ENCODE measurements around the gene ATP5MC2. TPM values are rescaled to one million over a fixed set of nuclear protein-coding genes. Genes with fewer than 3 reads are reported as not detected.

The ATP5MC2 gene
- total RNA-seq, 3 donors from 2014 or later = 286 to 394 (median 306) TPM

- Histone ChIP-seq H3K27me3 (no peaks in the 10 kb centered on the region), H3K9me3 (no peaks in the 10 kb centered on the region), H3K4me1 (no peaks in the 10 kb centered on the region), H3K27ac (no peak overlapping the region), H3K4me3 (no peak overlapping the region), H3K36me3 (no peaks in the 10 kb centered on the region)
- DNase-seq (ENCODE audit: low spot score in 2 of 2) = no peak
- intact Hi-C loops (cut with DNase I; ENCODE audit: low total_unique reads) = no loop called here
- no peak for TF ChIP-seq POLR2AphosphoS5 (IDR thresholded peaks at IDR 0.05)
- no peak for TF ChIP-seq CTCF (IDR thresholded peaks at IDR 0.05)
- no peak for TF ChIP-seq POLR2A (IDR thresholded peaks at IDR 0.05)
Measured at GRCh38 chr12:53627919-53628318, 48.0 kb downstream of the ATP5MC2 start.

GRCh38 chr12:53626702-53627169 is 49.1 kb downstream of the ATP5MC2 start:
- intact Hi-C loops (cut with DNase I; ENCODE audit: low total_unique reads) = no loop called here
- TF ChIP-seq POLR2A (IDR thresholded peaks at IDR 0.05) (no peak), POLR2AphosphoS5 (IDR thresholded peaks at IDR 0.05) (no peak), CTCF (IDR thresholded peaks at IDR 0.05) (no peak)
- peak overlapping the region; percentile 56 to 72 (median 60) for H3K4me3 ChIP-seq
- no peaks in the 10 kb centered on the region for H3K27me3 ChIP-seq
- peak overlapping the region; percentile 94 for H3K27ac ChIP-seq
- no peak for DNase-seq (ENCODE audit: low spot score in 2 of 2)
- no peaks in the 10 kb centered on the region for H3K36me3 ChIP-seq
- no peaks in the 10 kb centered on the region for H3K9me3 ChIP-seq
- H3K4me1 ChIP-seq = no peaks in the 10 kb centered on the region

GRCh38 chr12:53625946-53626701 is 49.8 kb downstream of the ATP5MC2 start, which contains the start of gene ATF7:
Gene ATF7 (minus strand): TSS chr12:53626382. CDS start chr12:53601000, 25,382 bp downstream.
- intact Hi-C loops (cut with DNase I; ENCODE audit: low total_unique reads) = no loop called here
- H3K27me3 ChIP-seq = no peaks in the 10 kb centered on the region
- no peaks in the 10 kb centered on the region for H3K36me3 ChIP-seq
- H3K27ac ChIP-seq = peak within 1 kb of the TSS; percentile 94
- no peaks in the 10 kb centered on the region for H3K4me1 ChIP-seq
- H3K4me3 ChIP-seq = peak within 1 kb of the TSS; percentile 56 to 72 (median 60)
- H3K9me3 ChIP-seq = no peaks in the 10 kb centered on the region
- peak; percentile 98 to 99 for DNase-seq (ENCODE audit: low spot score in 2 of 2)
- TF ChIP-seq POLR2A (IDR thresholded peaks at IDR 0.05) = peak; percentile 76
- TF ChIP-seq POLR2AphosphoS5 (IDR thresholded peaks at IDR 0.05) = peak; percentile 91 to 96 (median 93)
- peak in 2 of 3 donors; percentile 22 for TF ChIP-seq CTCF (IDR thresholded peaks at IDR 0.05)

GRCh38 chr12:53625373-53625945 is 50.4 kb downstream of the ATP5MC2 start:
- H3K4me3 ChIP-seq = peak overlapping the region; percentile 56 to 72 (median 60)
- no peaks in the 10 kb centered on the region for H3K36me3 ChIP-seq
- no peaks in the 10 kb centered on the region for H3K27me3 ChIP-seq
- intact Hi-C loops (cut with DNase I; ENCODE audit: low total_unique reads) = no loop called here
- TF ChIP-seq CTCF (IDR thresholded peaks at IDR 0.05) (no peak), POLR2A (IDR thresholded peaks at IDR 0.05) (no peak), POLR2AphosphoS5 (IDR thresholded peaks at IDR 0.05) (no peak)
- no peaks in the 10 kb centered on the region for H3K9me3 ChIP-seq
- H3K27ac ChIP-seq = peak overlapping the region; percentile 94
- no peak for DNase-seq (ENCODE audit: low spot score in 2 of 2)
- no peaks in the 10 kb centered on the region for H3K4me1 ChIP-seq

GRCh38 chr12:53624956-53625355 is 50.9 kb downstream of the ATP5MC2 start:
- intact Hi-C loops (cut with DNase I; ENCODE audit: low total_unique reads) = no loop called here
- peak overlapping the region; percentile 94 for H3K27ac ChIP-seq
- DNase-seq (ENCODE audit: low spot score in 2 of 2) = no peak
- H3K4me1 ChIP-seq = no peaks in the 10 kb centered on the region
- no peaks in the 10 kb centered on the region for H3K9me3 ChIP-seq
- peak overlapping the region; percentile 56 to 72 (median 60) for H3K4me3 ChIP-seq
- H3K27me3 ChIP-seq = no peaks in the 10 kb centered on the region
- no peak for TF ChIP-seq CTCF (IDR thresholded peaks at IDR 0.05)
- no peak for TF ChIP-seq POLR2AphosphoS5 (IDR thresholded peaks at IDR 0.05)
- TF ChIP-seq POLR2A (IDR thresholded peaks at IDR 0.05) = no peak
- no peaks in the 10 kb centered on the region for H3K36me3 ChIP-seq

All from breast epithelium (tissue), 4 donors.